Activated naive CD4-positive, alpha-beta T cell treated with anti-CD3 and anti-CD28 coated beads, Interleukin-2, amount 50 U/mL, for 16 hours (primary cell): ENCODE results near the gene FSTL3.
"Not testable (repeated sequence)": the region's sequence is repeated elsewhere in the genome, so short reads cannot be mapped to it uniquely, and the experiment has no call there.

Experiments used
- DNase-seq: peaks from one replicate; pipeline ENCODE4 v3.0.0-alpha.2; 2020

FSTL3 gene

GRCh38 chr19:676339-677105, at the start of gene FSTL3:
Gene FSTL3, plus strand, starts transcription at chr19:676392. Its CDS starts 32 bp downstream, at chr19:676424.
- DNase-seq = no peak

GRCh38 chr19:626566-626965, 49.6 kb upstream of the FSTL3 start:
- not testable (repeated sequence) for DNase-seq

- no peak for DNase-seq
Observed at GRCh38 chr19:628168-628567, 48.0 kb upstream of the FSTL3 start.

DNA sequence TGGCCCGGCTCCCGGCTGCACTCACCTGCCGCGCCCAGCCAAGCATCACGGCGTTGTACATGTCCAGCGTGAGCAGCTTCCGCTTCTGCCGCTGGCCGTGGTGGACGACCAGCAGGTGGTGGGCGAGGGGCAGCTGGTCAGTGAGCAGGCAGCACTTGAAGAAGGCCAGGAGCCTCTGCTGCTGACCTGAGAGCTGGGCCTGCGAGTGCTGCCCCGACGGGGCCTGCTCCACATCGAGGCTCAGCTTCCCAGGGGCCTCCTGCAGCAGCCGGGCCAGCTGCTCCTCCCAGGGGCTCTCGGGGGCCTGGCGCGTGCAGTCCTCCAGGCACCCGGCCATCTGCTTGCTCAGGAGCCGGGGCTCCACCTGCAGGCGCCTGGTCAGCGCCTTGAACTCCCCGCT, 46.7 kb upstream of the FSTL3 start:
- not testable (repeated sequence) for DNase-seq

DNA sequence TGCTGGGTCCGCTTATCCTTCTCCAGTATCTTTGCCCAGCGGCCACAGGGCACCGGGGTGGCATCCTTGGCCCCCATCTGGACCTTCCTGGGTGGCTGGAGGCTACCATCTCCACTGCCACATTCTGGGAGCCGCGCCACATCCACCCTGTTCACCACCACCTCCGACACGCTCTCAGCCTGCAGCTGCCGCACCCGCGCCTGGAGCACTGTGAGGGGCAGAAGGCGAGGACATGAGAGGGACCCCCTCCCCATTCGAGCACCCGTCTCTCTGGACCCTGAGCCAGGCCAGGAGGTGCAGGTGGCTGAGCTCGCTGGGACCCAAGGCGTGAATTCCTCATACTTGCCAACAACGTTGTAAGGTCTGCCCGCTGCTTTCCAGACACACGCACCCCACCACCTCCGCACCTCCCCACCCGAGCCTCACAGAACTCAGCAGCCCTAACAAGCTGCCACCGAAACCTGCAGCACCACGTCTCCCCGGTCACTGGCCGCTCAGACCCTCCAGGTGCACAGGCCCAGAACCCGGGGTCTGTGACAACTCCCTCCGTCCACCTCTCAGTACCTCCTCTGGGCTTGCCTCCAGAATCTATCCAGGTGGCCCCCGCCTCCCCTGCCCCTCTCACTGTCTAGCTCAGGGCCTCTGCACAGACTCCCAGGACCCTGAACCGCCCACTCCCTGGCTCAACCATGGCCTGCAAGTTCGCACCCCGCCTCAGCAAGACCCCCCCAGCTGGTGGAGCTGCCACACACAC, 46.1 kb upstream of the FSTL3 start:
- no peak for DNase-seq

- peak; percentile 48 for DNase-seq
Observed at GRCh38 chr19:632579-633067, 43.6 kb upstream of the FSTL3 start.

- DNase-seq = peak; percentile 96
Observed at GRCh38 chr19:633068-633785, 43.0 kb upstream of the FSTL3 start, which contains the start of gene POLRMT. Gene POLRMT, minus strand, starts transcription at chr19:633537. Its CDS starts 25 bp downstream, at chr19:633512.

DNA sequence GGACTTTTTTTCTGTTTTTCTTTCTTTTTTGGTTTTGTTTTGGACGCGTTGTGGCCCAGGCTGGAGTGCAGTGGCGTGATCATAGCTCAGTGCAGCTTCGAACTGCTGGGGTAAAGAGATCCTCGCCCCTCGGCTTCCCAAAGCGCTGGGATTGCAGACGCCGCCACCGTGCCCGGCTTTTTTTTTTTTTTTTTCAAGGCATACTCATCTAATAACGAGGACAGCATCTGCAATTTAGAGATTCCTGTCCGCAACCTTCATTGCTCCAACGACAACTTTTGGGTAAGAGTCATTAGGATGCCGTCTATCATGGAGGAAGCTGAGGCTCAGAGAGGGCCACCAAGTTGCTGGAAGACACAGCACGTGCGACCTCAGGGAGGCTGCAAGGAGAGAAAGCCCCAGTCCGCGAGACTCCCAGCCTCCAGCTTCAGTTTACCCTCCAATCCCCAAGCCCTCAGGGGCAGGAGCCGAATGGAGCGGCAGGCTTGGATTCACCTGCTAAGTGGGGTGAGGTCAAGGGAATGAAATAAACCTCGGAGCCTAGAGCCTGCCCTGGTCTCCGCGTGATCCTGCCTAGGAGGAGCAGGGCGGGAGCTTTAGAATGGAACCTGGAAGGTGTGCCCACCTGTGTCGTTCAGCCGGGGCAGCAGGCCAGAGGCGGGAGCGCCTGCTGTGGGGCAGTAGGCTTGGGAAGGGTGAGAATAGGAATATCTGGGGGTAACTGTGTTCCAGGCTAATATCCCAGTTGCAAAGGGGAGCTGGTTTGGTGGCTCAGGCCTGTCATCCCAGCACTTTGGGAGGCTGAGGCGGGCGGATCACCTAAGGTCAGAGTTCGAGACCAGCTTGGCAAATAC, 42.2 kb upstream of the FSTL3 start:
- no peak for DNase-seq

- no peak for DNase-seq
Observed at GRCh38 chr19:634975-635652, 41.1 kb upstream of the FSTL3 start.

DNA sequence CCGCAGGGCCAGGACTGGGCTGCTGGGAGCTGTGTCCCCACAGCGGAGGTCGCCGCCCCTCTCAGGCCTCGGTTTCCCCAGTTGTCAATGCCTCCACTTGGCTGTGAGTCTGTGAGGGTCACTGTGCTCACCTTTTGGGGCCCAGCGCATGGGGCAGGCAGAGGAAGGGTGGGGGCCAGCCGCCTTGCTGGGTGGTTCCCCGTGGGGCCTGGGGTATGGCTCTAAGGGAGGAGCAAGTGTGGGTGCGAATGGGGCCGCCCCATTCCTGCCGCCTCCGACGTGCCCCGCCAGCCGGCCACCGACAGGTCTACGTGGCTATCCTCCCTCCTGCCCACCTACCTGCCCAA, 37.3 kb upstream of the FSTL3 start:
- no peak for DNase-seq

- peak; percentile 95 for DNase-seq
Observed at GRCh38 chr19:639253-640160, 36.7 kb upstream of the FSTL3 start, which contains the start of gene FGF22. Gene FGF22, plus strand, starts transcription at chr19:639879. Its CDS starts 47 bp downstream, at chr19:639926.

- no peak for DNase-seq
Observed at GRCh38 chr19:640161-640558, 36.0 kb upstream of the FSTL3 start.

- DNase-seq = no peak
Observed at GRCh38 chr19:640606-641189, 35.5 kb upstream of the FSTL3 start.

DNA sequence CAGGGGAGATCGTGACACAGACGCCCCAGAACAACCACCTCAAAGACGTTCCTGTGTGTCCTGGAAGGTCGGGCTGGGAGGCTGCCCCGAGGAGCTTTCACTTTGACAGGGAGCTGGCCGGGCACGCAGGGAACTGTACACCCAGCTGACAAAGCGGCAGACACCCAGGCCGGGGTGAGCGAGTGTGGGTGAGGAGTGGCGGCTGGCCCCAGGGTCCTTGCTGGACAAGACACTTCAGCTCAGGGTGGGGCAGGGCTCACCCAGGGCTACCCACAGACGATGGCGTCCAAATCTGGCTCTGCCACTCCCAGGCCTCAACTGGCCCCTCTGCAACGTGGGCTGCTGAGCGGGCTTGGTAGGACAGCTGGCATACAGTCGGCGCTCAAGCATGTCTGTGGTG, 34.5 kb upstream of the FSTL3 start:
- DNase-seq = no peak

DNA sequence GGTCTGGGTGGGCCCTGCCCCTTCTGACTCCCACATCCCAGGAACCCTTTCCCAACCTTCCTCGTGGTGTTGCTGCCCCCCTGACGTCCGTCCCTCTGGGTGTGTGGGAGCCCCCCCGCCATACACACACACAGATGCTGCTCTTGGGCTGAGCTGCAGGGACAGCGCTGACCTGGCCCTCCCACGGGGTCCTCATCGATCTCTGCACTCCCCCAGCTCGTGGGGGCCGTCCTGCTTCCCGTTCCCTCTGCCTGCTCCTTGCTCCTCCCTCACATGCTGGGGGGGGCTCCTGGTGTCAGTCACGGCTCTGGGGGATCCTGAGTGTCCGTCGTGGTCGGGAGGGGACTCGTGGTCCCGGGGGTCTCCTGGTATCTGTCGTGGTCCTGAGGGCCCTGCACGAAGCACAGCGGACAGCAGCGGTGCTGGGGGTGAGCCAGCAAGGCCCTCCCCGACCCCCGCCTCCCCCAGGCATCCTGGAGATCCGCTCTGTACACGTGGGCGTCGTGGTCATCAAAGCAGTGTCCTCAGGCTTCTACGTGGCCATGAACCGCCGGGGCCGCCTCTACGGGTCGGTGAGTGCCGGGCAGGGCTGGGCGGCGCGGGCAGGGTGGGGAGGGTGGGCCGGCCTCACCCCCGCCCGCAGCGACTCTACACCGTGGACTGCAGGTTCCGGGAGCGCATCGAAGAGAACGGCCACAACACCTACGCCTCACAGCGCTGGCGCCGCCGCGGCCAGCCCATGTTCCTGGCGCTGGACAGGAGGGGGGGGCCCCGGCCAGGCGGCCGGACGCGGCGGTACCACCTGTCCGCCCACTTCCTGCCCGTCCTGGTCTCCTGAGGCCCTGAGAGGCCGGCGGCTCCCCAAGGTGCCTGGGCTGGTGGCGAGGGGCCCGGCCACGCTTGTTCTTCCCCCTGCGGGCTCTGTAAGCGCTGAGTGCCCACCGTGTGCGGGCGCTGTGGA, 33.1 kb upstream of the FSTL3 start:
- no peak for DNase-seq

DNA sequence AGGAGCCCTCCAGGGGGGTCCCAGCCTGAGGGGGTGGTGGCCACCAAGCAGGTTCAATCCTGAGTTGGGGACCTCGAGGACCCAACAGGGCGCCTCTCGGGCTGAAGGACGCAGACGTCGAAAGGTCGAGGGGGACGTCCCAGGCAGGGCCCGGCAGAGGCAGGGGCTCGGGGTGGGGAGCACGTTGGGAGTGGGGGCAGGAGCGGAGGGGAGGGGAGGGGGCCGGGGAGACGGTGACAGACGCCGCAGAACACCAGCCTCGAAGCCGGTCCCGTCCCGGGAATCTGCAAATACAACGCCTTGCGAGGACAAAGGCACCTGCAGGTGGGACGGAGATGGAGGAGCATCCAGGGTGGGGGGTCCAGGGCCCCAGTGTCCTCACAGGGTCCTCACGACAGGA, 32.5 kb upstream of the FSTL3 start:
- no peak for DNase-seq

DNA sequence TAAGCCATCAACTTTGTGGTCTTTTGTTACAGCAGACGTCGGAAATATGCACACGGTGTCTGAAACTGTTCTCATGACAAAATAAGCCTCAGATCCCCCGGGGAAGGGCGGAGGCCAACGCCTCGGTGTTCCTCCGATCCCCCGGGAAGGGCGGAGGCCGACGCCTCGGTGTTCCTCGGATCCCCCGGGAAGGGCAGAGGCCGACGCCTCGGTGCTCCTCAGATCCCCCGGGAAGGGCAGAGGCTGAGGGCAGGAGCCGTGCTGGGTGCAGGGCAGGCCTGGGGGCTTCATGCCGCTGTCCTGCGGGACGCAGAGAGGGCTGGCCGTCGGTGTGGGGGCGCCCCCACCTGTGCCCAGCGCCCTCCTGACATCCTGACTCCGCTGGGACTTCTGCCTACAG, 31.8 kb upstream of the FSTL3 start:
- DNase-seq = no peak

DNA sequence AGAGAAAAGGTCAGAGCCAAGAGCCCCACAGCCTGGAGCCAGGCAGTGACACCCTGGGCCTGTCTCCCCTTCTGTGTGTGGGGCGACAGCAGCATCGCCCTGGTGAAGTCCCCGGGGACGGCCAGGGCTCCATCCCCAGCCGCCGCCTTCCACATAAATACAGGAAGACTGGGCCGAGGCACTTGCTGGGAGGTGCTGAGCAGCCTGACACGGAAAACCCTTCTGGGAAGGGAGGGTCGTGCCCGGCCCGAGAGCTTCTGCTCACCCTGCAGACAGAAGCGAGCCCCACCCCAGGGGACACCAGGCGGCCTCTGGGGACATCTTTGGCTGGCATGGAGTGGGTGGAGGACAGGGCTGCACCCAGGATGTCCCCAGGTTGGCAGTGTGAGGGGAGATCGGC, 31.4 kb upstream of the FSTL3 start:
- no peak for DNase-seq
